NCI-H1930 (cell line): ENCODE measurements around the gene CARMIL1.

Experiments
- DNase-seq, 2 experiments: peaks; one replicate each; lab custom pipeline; 2025; lab: John Stamatoyannopoulos, UW

The CARMIL1 gene

GRCh38 chr6:25278914-25279747, at the start of gene CARMIL1:
Gene CARMIL1, plus strand, starts transcription at chr6:25279374. Its CDS starts 422 bp downstream, at chr6:25279796.
- DNase-seq = peak; percentile 82 to 87

DNA sequence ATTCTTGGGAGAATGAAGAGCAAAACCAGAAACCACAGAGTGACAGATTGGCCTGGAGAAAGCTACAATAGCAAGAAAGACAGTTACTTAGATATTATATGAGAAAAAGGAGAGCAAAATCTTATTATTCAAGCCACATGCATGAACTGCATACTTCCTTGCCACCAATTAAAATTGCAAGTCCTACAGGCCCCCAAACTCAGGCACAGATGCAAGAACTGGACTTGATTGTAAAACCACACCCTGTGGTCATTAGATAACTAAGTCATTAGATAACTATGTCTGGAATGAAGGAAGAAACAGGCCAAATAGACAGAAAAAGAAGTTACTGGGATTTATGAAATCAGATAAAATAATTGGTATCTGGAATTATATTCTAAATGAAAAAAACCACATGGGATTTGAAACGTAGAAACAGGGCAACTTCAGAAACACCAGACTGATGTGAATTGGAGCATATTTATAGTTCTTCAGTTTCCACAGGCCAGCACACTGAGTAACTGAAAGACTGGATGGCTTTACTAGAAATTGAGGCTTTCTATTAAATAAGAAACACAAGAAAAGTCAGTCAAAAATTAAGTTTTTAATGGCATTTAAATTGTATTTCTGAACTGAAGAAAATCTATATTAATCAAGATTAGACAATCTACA, 49.4 kb upstream of the CARMIL1 start:
- no peak for DNase-seq

DNA sequence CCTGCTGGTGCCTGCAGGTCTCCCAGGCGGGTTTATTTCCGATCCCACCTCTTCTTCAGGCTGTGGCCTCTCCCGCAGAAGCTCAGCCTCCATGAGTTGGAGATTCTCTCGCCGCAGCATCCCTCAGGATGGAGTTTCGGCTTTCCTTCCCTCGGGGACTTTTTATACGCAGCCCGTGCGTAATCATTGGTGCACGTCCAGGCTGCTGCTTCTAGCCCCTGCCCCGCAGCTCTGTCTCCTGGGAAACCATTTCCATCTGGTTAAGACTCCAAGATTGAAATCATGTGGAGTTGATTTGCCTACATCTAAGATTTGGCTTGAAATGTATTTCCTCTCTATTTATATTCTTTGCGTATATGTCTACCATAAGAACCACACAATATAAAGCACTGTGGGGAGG, 46.7 kb upstream of the CARMIL1 start:
- no peak for DNase-seq

DNA sequence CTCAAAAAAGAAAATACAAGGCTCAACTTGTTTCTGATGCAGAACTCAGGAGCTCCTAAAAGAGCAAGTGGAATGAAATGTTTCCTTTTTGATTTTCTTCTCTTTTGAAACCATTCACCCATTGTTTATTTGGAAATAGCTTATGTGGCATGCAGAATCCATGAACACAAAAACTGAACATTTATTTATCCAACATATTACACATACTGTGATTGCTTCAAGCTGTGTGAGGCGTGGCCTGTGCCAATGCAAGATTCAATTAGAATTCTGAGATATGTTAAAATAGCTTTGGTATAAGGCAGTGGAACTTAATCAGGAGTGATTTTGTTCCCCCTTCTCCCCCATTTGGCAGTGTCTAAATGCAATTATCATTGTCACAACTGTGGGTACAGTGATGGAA, 45.9 kb upstream of the CARMIL1 start:
- DNase-seq = no peak

DNA sequence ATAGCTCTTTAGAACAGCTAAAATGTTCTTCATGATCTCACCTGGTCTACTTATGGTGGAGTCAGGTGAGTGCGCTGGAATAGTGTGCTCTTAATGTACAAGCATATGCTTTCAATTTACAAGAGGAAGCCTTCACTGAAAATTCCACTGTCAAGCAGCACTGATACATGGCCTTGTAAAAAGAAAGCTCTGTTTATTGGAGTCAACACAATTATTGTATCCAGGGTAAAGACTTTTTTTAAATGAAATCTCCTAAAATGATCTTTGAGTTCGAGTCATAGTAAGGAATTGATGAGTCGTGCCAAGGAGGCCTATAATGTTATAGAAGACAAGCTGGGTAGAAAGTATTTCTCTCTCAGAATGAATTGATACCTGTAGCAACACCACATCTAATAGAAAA, 41.6 kb upstream of the CARMIL1 start:
- no peak for DNase-seq

GRCh38 chr6:25239059-25239458, 40.1 kb upstream of the CARMIL1 start:
- DNase-seq = peak in 1 of 2 experiments; percentile 43

- no peak for DNase-seq
These were observed 39.7 kb upstream of the CARMIL1 start for GRCh38 chr6:25239498-25239897.

DNA sequence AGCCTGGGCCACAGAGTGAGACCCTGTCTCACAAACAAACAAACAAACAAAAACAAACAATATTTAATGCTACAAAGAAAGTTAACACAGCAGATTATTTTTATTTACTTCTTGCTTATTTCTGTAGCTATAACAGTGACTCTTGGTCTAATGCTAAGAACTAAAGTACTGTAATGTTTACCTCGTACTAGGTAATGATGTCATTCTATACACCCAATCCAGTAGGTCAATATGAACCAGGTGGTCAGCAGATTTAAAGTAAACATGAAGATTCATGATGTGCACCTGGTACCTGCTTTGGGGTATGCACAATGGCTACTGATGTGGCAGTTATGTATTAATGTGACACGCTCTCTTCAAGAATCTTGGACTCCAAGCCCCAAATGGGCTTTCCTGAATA, 36.6 kb upstream of the CARMIL1 start:
- no peak for DNase-seq

DNA sequence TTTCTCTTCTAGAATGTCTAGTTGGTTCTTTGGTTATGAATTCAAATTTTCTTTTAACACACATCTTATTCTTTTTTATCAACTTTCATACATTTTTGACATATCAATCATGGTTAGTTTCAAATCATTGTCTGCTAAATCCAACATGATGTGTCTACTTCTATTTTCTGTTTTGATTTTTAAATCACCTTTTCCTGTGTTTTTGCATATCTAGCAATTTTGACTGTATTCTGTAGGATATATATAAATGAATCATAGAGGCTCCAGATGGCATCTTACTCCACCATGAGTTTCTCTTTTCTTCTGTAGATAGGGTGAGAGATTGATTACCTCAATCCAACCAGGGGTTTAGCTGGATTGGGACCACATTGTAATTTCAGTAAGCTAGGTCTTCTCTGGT, 34.3 kb upstream of the CARMIL1 start:
- no peak for DNase-seq

DNA sequence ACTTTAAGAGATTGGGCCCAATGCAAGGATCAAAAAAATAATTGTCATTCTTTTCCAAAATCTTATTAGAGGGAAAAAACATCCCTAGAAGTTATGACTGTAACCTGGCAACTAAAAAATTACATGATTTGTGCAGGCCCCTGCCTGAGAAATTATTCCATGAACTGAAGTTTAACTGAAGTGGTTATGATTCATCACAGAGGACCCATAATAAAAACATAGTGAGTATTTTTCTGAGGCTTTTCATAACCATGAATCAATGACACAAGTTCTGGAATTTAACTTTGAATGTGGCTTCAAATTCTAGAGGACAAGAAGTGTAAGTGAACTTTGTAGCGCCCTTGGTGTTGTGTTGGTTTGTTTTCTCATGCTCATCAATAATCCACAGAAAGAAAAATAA, 31.1 kb upstream of the CARMIL1 start:
- no peak for DNase-seq

DNA sequence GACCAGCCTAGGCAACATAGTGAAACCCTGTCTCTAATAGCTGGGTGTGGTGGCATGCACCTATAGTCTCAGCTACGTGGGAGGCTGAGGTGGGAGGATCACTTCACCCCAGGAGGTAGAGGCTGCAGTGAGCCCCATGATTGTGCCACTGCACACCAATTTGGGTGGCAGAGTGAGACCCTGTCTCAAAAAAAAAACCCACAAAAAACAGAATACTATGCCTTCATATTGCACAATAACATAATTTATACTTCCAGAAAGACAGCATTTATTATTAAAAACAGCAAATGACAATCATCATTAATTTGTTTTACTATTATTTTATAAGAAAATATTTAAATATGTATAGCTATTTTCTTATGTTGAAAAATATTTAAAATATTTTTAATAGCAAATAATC, 30.0 kb upstream of the CARMIL1 start:
- DNase-seq = no peak

GRCh38 chr6:25250878-25251277, 28.3 kb upstream of the CARMIL1 start:
- no peak for DNase-seq

DNA sequence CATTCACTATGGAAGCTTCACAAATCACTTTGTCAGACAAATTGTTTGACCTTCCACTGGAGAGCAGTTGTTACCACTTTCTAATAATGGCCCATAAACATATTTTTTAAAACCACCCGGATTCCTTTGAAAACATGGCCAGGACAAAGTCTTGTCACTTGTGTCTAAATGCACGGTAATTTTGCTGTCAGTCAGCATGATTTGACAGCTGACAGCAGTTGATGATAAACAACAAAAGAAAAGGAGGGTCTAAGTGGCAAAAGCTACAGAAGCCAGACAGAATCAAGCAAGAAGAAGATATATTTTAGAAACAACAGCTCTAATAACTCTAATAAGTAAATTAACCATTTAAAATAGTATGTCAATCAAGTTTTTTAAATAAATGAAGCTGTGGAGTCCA, 27.7 kb upstream of the CARMIL1 start:
- no peak for DNase-seq

DNA sequence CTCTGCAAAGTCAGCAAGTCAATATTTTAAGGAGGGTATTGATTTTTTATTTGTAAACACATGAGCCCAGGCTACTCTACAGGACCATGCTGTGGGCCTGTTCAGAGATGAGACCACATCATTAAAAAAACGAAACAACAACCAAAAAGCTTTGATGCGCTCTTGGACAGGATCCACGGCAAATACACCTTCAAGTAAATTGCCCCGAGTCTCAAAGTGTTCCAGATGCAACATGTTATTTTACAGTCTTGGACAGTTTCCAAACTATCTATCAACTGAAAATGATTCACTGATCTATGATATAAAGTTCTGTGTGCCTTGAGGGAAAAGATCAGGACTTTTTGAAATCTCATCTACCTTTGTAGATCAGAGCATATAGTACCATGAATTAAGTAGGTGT, 25.8 kb upstream of the CARMIL1 start:
- DNase-seq = peak; percentile 62 to 86

GRCh38 chr6:25254671-25255070, 24.5 kb upstream of the CARMIL1 start:
- no peak for DNase-seq

- DNase-seq = peak in 1 of 2 experiments; percentile 52
These were observed 21.4 kb upstream of the CARMIL1 start for GRCh38 chr6:25257686-25258348.

DNA sequence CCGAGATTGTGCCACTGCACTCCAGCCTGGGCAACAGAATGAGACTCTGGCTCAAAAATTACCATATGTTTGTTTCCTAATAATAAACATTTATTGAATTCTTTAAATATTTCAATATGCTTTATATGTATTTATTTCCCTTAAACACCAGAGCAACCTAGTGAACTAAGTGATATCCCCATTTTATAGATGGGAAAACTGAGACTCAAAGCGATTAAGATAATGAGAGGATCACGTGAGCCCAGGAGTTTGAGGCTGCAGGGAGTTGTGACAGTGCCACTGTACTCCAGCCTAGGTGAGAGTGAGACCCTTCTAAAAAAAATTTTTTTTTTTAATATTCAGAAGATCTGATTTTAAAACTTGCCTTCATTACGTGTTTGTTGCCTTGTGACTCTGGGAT, 19.4 kb upstream of the CARMIL1 start:
- DNase-seq = no peak

DNA sequence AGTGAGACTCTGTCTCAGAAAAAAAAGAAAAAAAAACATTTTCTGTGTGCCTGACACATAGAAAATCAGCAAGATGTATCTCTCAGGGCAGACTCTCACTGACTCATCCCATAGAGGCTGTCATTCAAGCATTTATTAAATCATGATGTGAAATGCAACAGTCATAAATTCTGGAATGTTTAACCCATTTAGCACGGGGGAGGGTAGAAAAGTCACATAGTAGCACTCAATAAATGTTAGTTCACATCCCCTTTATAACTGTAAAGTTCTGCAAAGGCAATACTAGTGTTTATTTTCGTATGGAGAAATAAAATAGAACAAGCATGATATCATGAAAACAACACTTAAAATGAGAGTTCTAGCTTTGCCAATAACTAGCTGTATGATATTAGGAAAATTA, 15.5 kb upstream of the CARMIL1 start:
- DNase-seq = no peak

DNA sequence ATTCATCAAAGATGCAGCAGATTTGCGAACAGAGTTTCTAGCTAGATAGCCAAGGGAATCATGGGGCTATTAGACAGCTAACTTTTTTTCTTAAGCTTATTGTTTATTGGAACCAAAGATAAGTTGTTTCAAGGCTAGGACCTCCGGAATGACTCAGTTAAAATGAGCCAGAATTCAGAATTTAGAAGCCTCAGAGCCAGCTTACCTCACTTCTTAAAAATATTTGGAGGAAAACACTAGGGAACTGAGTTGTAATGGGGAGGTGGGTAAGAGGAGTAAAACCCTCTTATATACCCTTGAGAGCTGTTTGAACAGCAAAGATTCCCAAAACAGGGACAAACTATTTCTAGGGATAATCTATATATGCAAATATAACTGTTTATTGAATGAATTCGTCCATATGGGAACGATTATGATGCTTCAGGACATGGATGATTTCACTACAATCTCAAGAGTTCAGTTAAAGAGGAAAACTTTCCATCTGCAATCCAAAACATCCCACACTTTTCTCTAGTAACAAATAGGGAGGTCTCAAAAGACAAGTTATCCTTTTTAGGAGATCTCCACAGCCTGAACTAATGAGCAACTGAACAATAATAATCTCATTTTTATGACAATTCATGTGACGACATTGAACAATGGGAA, 12.6 kb upstream of the CARMIL1 start:
- DNase-seq = no peak

GRCh38 chr6:25267662-25268061, 11.5 kb upstream of the CARMIL1 start:
- DNase-seq = no peak

DNA sequence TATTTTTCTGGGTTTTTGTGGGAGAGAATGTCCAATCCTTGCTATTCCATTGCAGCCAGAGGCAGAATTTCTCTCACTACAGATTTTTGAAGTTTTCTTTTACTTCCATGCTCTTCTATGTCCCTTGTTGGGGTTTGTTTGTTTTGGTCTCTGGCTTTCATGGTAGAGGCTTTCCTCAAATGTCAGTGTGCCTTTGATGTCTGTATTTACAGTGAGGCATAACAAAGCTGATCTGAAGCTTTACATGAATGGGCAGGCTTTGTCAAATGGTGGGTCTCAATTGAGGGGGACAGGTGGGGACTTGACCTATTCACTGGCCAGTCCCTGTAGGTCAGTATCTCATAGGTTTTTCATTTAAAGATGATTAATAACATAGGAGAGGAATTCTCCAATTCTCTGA, 8.6 kb upstream of the CARMIL1 start:
- DNase-seq = no peak

DNA sequence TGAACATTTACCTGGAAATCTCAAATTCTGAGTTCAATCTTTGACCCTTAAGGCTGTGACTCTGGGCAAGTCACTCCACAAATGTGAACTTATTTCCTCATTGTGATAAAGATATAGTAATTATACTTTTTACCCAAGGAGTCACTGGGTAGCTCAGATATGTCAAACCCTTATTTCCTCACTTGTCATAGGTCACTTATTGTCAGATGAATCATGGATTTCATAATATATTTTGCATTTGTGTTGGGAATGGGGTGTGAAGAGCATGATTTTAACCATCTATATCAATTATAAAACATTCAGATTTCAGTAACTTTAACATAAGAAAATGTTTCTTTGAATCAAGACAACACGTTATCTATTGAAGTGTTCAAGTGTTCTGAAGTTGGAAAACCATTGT, 3.7 kb upstream of the CARMIL1 start:
- DNase-seq = no peak

DNA sequence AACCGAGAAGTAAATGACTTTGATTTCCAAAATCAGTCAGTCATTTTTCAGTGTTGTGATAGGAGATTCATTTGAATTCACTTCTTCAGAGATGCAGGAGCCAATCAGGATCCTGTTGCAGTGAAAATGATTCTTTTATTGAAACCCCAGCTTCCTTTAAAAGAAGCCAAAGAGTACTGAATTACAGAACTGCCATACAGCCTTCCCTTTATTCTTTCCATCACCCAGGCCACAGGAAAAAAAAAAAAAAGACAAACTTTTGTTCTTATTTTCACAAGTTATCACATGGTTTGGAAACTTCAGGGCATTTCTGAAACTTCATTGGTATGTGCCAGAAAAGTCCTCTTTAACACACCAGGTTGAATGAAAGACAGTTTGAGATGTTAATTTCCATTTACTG, 1.8 kb upstream of the CARMIL1 start:
- no peak for DNase-seq
